DND-41 (cell line): ENCODE results near the gene COQ10A.

ENCODE experiments used
- CTCF ChIP-seq: IDR thresholded peaks from 2 replicates; pipeline ENCODE4 v1.5.1; 2012; ENCODE audit warnings: borderline replicate concordance, low read length, moderate library complexity, mild to moderate bottlenecking; ENCODE audit not compliant: poor library complexity, severe bottlenecking; ENCODE audit errors: extremely low read depth
- EZH2 ChIP-seq: IDR thresholded peaks from 3 replicates; pipeline ENCODE4 v1.6.1; 2012; ENCODE audit warnings: borderline replicate concordance, low read depth, mild to moderate bottlenecking, moderate library complexity, low read length, inconsistent platforms; ENCODE audit not compliant: severe bottlenecking

- TF ChIP-seq EZH2 (no peak), CTCF (no peak)
Measured at GRCh38 chr12:56255671-56256070, 11.1 kb upstream of the COQ10A start.
